HUES64 (cell line): ENCODE data around the gene NAAA. TPM values are rescaled to one million over a fixed set of nuclear protein-coding genes. Genes with fewer than 3 reads are reported as not detected.
"Not testable (repeated sequence)": the region's sequence is repeated elsewhere in the genome, so short reads cannot be mapped to it uniquely, and the experiment has no call there.

Experiments
- H3K27ac ChIP-seq: 2 replicates; pipeline ENCODE4 v1.7.0; 2013; ENCODE audit warnings: low read depth, low read length, inconsistent platforms
- H3K27me3 ChIP-seq: 2 replicates; pipeline ENCODE4 v1.6.1; 2013; ENCODE audit warnings: mild to moderate bottlenecking, low read length; ENCODE audit not compliant: insufficient read depth
- H3K36me3 ChIP-seq: 2 replicates; pipeline ENCODE4 v1.6.1; 2013; ENCODE audit warnings: mild to moderate bottlenecking, low read length; ENCODE audit not compliant: insufficient read depth
- H3K4me1 ChIP-seq: 2 replicates; pipeline ENCODE4 v1.6.1; 2013; ENCODE audit warnings: mild to moderate bottlenecking, low read length, moderate library complexity; ENCODE audit not compliant: insufficient read depth
- H3K4me3 ChIP-seq: 2 replicates; pipeline ENCODE4 v1.5.1; 2013; ENCODE audit warnings: mild to moderate bottlenecking, low read length, moderate library complexity
- H3K9ac ChIP-seq: 2 replicates; pipeline ENCODE4 v1.6.1; 2013; ENCODE audit warnings: mild to moderate bottlenecking, low read depth, low read length
- H3K9me3 ChIP-seq: 2 replicates; pipeline ENCODE4 v1.6.1; 2013; ENCODE audit warnings: low read depth, low read length; ENCODE audit not compliant: insufficient read depth
- WGBS: fragments of 150-250, 120-280 bp; methylation state at CpG from one replicate; pipeline ENCODE4 v1.1.7; 2013; ENCODE audit warnings: missing lambda C conversion rate; 5-methylcytosine and 5-hydroxymethylcytosine counted together
- polyA plus RNA-seq, 2 experiments: library from polyadenylated mRNA; stranded (reverse); fragments of 50-300 nt; gene quantifications; one replicate each; pipeline ENCODE4 v1.2.3, GENCODE V29; 2013

Gene NAAA
- polyA plus RNA-seq (2013, experiment 1 of 2): 3.5 TPM
- polyA plus RNA-seq (2013, experiment 2 of 2): 3.6 TPM

DNA sequence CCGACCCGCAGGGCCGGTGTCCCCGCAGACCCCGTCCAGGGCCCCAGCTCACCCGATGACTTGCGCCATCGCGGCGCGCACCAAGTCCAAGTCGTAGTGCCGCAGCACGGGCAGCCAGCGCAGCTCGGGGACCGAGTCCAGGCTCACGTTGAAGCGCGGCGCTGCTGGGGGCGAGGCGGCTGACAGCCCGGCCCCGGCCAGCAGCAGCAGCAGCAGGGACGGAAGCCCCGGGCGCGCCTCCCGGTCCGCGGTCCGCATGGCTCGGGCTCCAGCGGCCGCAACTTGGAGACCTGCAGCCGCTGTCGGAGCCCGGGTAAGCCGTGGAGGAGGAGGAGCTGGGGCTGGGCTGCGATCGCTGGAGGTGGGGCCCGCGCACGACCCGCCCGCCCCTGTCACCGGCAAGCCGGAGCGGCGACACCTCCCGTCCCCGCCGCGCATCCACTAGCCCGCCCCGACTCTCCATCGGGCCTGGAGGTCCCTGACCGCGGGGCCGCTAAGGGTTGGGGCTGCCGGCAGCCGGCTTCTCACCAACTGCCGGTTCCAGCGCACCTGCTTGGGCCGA is at the start of gene NAAA:
NAAA (minus strand) TSS at position 322 of the 562 bp plus-strand sequence; CDS start at position 258, 64 bp downstream.
- Histone ChIP-seq H3K9me3 (no peaks in the 10 kb centered on the region), H3K36me3 (peaks cover 11% of the 10 kb centered on the region), H3K4me1 (peaks cover 5% of the 10 kb centered on the region; the same call in 1 of the 2 replicates), H3K27ac (peak within 1 kb of the TSS; percentile 49; the same call in 1 of the 2 replicates), H3K4me3 (peak within 1 kb of the TSS; percentile 93), H3K27me3 (peaks cover 17% of the 10 kb centered on the region), H3K9ac (peak within 1 kb of the TSS; percentile 75)
- 1% methylated on average over 66 of the region's 66 CpGs for WGBS

DNA sequence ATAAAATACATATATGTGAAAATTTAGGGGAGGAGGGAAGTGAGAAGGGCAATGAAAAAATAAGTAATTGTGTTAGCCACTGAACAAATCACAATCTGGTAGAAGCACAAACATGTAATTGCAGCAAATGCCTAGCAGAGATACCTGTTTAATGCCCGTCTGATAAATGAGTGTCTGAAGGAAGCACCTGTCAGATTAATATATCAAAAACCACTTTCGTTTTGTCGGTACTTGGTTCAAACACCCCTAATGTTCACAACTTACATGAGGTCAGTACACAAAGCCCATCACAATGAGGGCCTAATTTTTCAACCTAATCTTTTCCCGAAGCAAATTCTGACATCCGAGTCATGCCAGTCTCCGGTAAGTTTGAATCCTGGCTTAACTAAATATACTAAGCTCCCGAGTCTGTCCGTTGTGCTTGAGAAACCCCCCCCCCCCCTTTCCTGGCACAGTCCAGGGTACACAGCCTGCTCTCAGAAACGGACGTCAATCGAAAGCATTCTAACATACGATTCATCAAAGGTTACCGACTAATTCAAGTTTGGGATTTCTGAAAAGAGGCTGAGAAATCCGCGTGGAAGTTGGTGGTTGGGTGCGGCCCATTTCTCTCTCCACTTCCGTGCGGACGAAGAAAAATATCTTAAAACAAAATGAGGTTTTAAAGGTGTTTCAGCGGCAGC is 49.2 kb upstream of the NAAA start:
- no peaks in the 10 kb centered on the region for H3K9me3 ChIP-seq
- H3K27ac ChIP-seq: peak overlapping the region; percentile 68
- WGBS: 4% methylated on average over 16 of the region's 20 CpGs
- H3K4me1 ChIP-seq: peaks cover 4% of the 10 kb centered on the region; the same call in 1 of the 2 replicates
- peak overlapping the region; percentile 95 for H3K4me3 ChIP-seq
- 0 out of 2 replicates have a peak, but pooled peaks cover 4% of the 10 kb centered on the region for H3K36me3 ChIP-seq
- H3K9ac ChIP-seq: peak overlapping the region; percentile 93
- no peaks in the 10 kb centered on the region for H3K27me3 ChIP-seq

GRCh38 chr4:75985116-75985515 is 44.3 kb upstream of the NAAA start:
- H3K27me3 ChIP-seq: no peaks in the 10 kb centered on the region
- WGBS: 76% methylated on average over 3 of the region's 3 CpGs
- no peaks in the 10 kb centered on the region for H3K9me3 ChIP-seq
- peaks cover 30% of the 10 kb centered on the region for H3K36me3 ChIP-seq
- peaks cover 4% of the 10 kb centered on the region; the same call in 1 of the 2 replicates for H3K4me1 ChIP-seq
- H3K9ac ChIP-seq: no peak overlapping the region
- H3K27ac ChIP-seq: no peak overlapping the region
- H3K4me3 ChIP-seq: no peak overlapping the region

DNA sequence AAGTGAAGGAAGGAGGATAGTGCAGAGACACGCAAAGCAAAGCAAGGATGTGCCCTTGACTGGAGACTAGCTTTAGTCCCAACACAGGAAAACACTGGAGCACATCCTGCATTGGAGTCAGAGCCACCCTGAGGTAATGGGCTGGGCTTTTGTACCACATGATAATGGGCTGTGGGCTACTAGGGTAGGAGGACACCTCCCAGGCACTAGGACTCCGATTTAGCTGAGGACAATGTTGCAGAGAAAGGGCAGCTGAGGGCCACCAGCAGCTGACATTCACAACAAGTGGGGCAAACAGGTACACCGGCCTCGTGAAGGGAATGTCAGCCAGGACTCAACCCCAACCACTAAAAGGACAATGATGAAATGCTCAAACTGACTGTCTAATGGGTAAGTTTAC is 39.8 kb upstream of the NAAA start:
- Histone ChIP-seq H3K4me1 (no peaks in the 10 kb centered on the region), H3K36me3 (peaks cover 67% of the 10 kb centered on the region), H3K27ac (no peak overlapping the region), H3K27me3 (no peaks in the 10 kb centered on the region), H3K4me3 (no peak overlapping the region), H3K9ac (no peak overlapping the region), H3K9me3 (peaks cover 18% of the 10 kb centered on the region; the same call in 1 of the 2 replicates)
- 96% methylated on average over 4 of the region's 4 CpGs for WGBS

DNA sequence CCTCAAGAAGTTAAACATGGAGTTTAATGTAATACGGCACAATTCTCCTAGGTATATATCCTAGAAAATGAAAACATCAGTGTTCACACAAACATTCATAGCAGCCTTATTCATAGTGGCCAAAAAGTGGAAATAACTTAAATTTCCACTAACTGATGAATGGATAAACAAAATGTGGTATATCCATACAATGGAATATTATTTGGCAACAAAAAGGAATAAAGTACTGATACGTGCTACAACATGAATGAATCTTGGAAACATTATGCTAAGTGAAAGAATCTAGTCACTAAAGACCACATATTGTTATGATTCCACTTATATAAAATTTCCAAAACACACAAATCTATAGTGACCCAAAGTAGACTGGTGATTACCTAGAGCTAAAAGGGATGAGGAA is 35.4 kb upstream of the NAAA start:
- H3K4me3 ChIP-seq: no peak overlapping the region
- H3K27me3 ChIP-seq: no peaks in the 10 kb centered on the region
- H3K9me3 ChIP-seq: peaks cover 18% of the 10 kb centered on the region; the same call in 1 of the 2 replicates
- no peaks in the 10 kb centered on the region for H3K4me1 ChIP-seq
- no peak overlapping the region for H3K9ac ChIP-seq
- H3K27ac ChIP-seq: no peak overlapping the region
- WGBS: 100% methylated on average over 2 of the region's 2 CpGs
- peaks cover 93% of the 10 kb centered on the region for H3K36me3 ChIP-seq

GRCh38 chr4:75973766-75974165 is 33.0 kb upstream of the NAAA start:
- Histone ChIP-seq H3K9me3 (peaks cover 18% of the 10 kb centered on the region; the same call in 1 of the 2 replicates), H3K4me3 (no peak overlapping the region), H3K9ac (no peak overlapping the region), H3K4me1 (no peaks in the 10 kb centered on the region), H3K27ac (no peak overlapping the region), H3K27me3 (no peaks in the 10 kb centered on the region), H3K36me3 (peaks cover 96% of the 10 kb centered on the region)

GRCh38 chr4:75968084-75968483 is 27.3 kb upstream of the NAAA start:
- H3K27me3 ChIP-seq: no peaks in the 10 kb centered on the region
- H3K27ac ChIP-seq: no peak overlapping the region
- 98% methylated on average over 3 of the region's 3 CpGs for WGBS
- H3K36me3 ChIP-seq: peaks cover 98% of the 10 kb centered on the region
- peaks cover 25% of the 10 kb centered on the region for H3K9me3 ChIP-seq
- H3K4me3 ChIP-seq: no peak overlapping the region
- no peaks in the 10 kb centered on the region for H3K4me1 ChIP-seq
- no peak overlapping the region for H3K9ac ChIP-seq

DNA sequence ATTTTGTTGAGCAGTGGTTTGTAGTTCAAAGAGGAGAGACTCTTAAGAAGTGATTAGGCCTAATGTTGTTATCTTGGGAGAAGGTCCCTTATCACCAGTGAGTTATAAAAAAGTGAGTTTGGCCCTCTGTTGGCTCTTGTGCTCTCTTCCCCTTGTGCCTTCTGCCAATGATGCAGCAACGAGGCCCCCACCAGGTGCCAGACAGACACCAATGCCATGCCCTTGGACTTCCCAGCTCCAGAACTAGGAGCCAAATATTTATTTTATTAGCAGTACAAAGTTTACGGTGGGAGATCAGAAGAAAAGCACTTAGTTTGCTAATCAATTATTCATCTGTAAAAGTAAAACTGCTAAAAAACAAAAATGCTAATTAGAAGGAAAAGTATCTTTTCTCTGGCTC is 22.7 kb upstream of the NAAA start:
- no peaks in the 10 kb centered on the region for H3K27me3 ChIP-seq
- H3K27ac ChIP-seq: no peak overlapping the region
- H3K4me1 ChIP-seq: no peaks in the 10 kb centered on the region
- H3K36me3 ChIP-seq: peaks cover 94% of the 10 kb centered on the region
- no peak overlapping the region for H3K9ac ChIP-seq
- WGBS: 100% methylated on average over 1 of the region's 2 CpGs
- H3K9me3 ChIP-seq: peaks cover 25% of the 10 kb centered on the region
- no peak overlapping the region for H3K4me3 ChIP-seq

DNA sequence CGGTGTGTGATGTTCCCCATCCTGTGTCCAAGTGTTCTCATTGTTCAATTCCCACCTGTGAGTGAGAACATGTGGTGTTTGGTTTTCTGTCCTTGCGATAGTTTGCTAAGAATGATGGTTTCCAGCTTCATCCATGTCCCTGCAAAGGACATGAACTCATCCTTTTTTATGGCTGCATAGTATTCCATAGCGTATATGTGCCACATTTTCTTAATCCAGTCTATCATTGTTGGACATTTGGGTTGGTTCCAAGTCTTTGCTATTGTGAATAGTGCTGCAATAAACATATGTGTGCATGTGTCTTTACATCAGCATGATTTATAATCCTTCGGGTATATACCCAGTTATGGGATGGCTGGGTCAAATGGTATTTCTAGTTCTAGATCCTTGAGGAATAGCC is 21.3 kb upstream of the NAAA start:
- WGBS: 93% methylated on average over 2 of the region's 4 CpGs
- not testable (repeated sequence) for H3K4me3 ChIP-seq, H3K9ac ChIP-seq, H3K27ac ChIP-seq, H3K4me1 ChIP-seq, H3K27me3 ChIP-seq
- Histone ChIP-seq H3K36me3 (peaks cover 94% of the 10 kb centered on the region), H3K9me3 (peaks cover 25% of the 10 kb centered on the region)

- not testable (repeated sequence) for H3K9ac ChIP-seq
Observed at GRCh38 chr4:75958546-75958945, 17.7 kb upstream of the NAAA start.

DNA sequence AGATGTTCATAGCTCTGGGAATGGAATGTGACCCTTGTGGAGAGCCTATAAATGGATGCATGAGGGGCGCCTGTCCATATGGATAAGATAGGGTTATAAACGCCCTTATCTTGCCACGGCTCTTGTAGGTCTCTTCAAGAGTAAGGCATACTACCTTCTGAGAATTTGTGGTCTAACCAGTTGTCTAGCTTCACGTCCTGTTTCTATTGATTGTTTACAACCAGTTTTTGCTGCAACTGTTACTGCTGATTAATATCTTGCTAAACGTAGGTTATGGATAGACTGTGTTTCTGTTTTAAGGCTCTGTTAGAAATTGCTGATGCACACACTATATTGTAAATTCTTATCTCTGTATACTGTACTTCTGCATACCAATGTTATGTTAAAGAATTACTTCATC is 14.0 kb upstream of the NAAA start:
- not testable (repeated sequence) for H3K27me3 ChIP-seq, H3K9me3 ChIP-seq, H3K4me1 ChIP-seq, H3K27ac ChIP-seq, H3K9ac ChIP-seq, H3K4me3 ChIP-seq
- WGBS: 93% methylated on average over 5 of the region's 5 CpGs
- peaks cover 95% of the 10 kb centered on the region for H3K36me3 ChIP-seq

More at GRCh38 chr4:75958546-75958945, 17.7 kb upstream of the NAAA start:
- not testable (repeated sequence) for H3K27me3 ChIP-seq, H3K9me3 ChIP-seq, H3K4me1 ChIP-seq, H3K27ac ChIP-seq, H3K4me3 ChIP-seq
- peaks cover 92% of the 10 kb centered on the region for H3K36me3 ChIP-seq
- WGBS: 92% methylated on average over 3 of the region's 7 CpGs
